Measurements from ENCODE around the gene SLC6A17. TPM values are rescaled to one million over a fixed set of nuclear protein-coding genes. Genes with fewer than 3 reads are reported as not detected.

The SLC6A17 gene
- total RNA-seq, 1 experiment from 2014 or later, result not detected

- intact Hi-C loops (cut with micrococcal nuclease; ENCODE audit: unreplicated experiment), result no loop called here
- Histone ChIP-seq H3K9me3 (ENCODE audit: low read depth, low read length, poor library complexity, severe bottlenecking) (no peaks in the 10 kb centered on the region), H3K27me3 (replicated peaks; ENCODE audit: insufficient read depth, low read depth, low read length, poor library complexity) (peaks cover 39% of the 10 kb centered on the region), H3K36me3 (ENCODE audit: insufficient read depth, low read length, poor library complexity, severe bottlenecking) (no peaks in the 10 kb centered on the region), H3K27ac (ENCODE audit: low read depth, low read length, poor library complexity, severe bottlenecking) (no peak overlapping the region), H3K4me1 (ENCODE audit: insufficient read depth, low read length, poor library complexity, severe bottlenecking) (no peaks in the 10 kb centered on the region), H3K4me3 (ENCODE audit: low read depth, low read length, poor library complexity, severe bottlenecking) (no peak overlapping the region)
- BruUV-seq (replicated peaks), result no TSS peak
- CTCF ChIA-PET, result no interaction called here
- DNase-seq (ENCODE audit: low spot score), result no peak
- POLR2A ChIA-PET (ENCODE audit: low non-redundant PET), result no interaction called here
- TF ChIP-seq EZH2 (IDR thresholded peaks at IDR 0.05; ENCODE audit: borderline replicate concordance, low read depth, low read length, poor library complexity, severe bottlenecking) (no peak), CTCF (conservative IDR thresholded peaks at IDR 0.05; ENCODE audit: low read depth, low read length) (no peak)
These were observed 15.5 kb downstream of the SLC6A17 start for GRCh38 chr1:110165761-110166231.

GRCh38 chr1:110166861-110167260 is 16.6 kb downstream of the SLC6A17 start:
- no peaks in the 10 kb centered on the region for H3K36me3 ChIP-seq (ENCODE audit: insufficient read depth, low read length, poor library complexity, severe bottlenecking)
- H3K4me3 ChIP-seq (ENCODE audit: low read depth, low read length, poor library complexity, severe bottlenecking), result no peak overlapping the region
- no peak for DNase-seq (ENCODE audit: low spot score)
- peaks cover 29% of the 10 kb centered on the region for H3K27me3 ChIP-seq (replicated peaks; ENCODE audit: insufficient read depth, low read depth, low read length, poor library complexity)
- no TSS peak for BruUV-seq (replicated peaks)
- intact Hi-C loops (cut with micrococcal nuclease; ENCODE audit: unreplicated experiment), result no loop called here
- TF ChIP-seq EZH2 (IDR thresholded peaks at IDR 0.05; ENCODE audit: borderline replicate concordance, low read depth, low read length, poor library complexity, severe bottlenecking) (no peak), CTCF (conservative IDR thresholded peaks at IDR 0.05; ENCODE audit: low read depth, low read length) (no peak)
- H3K9me3 ChIP-seq (ENCODE audit: low read depth, low read length, poor library complexity, severe bottlenecking), result no peaks in the 10 kb centered on the region
- no peak overlapping the region for H3K27ac ChIP-seq (ENCODE audit: low read depth, low read length, poor library complexity, severe bottlenecking)
- ChIA-PET POLR2A (ENCODE audit: low non-redundant PET) (no interaction called here), CTCF (interaction anchor here (2.6 kb wide), 1 partner anchor 30 kb away, joined by 8 read pairs; no protein-coding TSS in a partner anchor)
- H3K4me1 ChIP-seq (ENCODE audit: insufficient read depth, low read length, poor library complexity, severe bottlenecking), result peaks cover 4% of the 10 kb centered on the region

- Histone ChIP-seq H3K9me3 (ENCODE audit: low read depth, low read length, poor library complexity, severe bottlenecking) (no peaks in the 10 kb centered on the region), H3K36me3 (ENCODE audit: insufficient read depth, low read length, poor library complexity, severe bottlenecking) (no peaks in the 10 kb centered on the region), H3K4me1 (ENCODE audit: insufficient read depth, low read length, poor library complexity, severe bottlenecking) (peaks cover 4% of the 10 kb centered on the region), H3K4me3 (ENCODE audit: low read depth, low read length, poor library complexity, severe bottlenecking) (no peak overlapping the region), H3K27me3 (replicated peaks; ENCODE audit: insufficient read depth, low read depth, low read length, poor library complexity) (no peaks in the 10 kb centered on the region), H3K27ac (ENCODE audit: low read depth, low read length, poor library complexity, severe bottlenecking) (no peak overlapping the region)
- no peak for TF ChIP-seq EZH2 (IDR thresholded peaks at IDR 0.05; ENCODE audit: borderline replicate concordance, low read depth, low read length, poor library complexity, severe bottlenecking)
- POLR2A ChIA-PET (ENCODE audit: low non-redundant PET), result no interaction called here
- no TSS peak for BruUV-seq (replicated peaks)
- no peak for DNase-seq (ENCODE audit: low spot score)
- intact Hi-C loops (cut with micrococcal nuclease; ENCODE audit: unreplicated experiment), result no loop called here
- CTCF ChIA-PET, result no interaction called here
These were observed 20.8 kb downstream of the SLC6A17 start for GRCh38 chr1:110170766-110171733.

All from A673 (cell line).